ENCODE measurements around the gene MPHOSPH6.
"Not testable (repeated sequence)": the region's sequence is repeated elsewhere in the genome, so short reads cannot be mapped to it uniquely, and the experiment has no call there.

MPHOSPH6 gene

GRCh38 chr16:82118749-82119148 lies 51.3 kb downstream of the MPHOSPH6 start:
- no peak for DNase-seq (ENCODE audit: low read depth in 2 of 2)

DNA sequence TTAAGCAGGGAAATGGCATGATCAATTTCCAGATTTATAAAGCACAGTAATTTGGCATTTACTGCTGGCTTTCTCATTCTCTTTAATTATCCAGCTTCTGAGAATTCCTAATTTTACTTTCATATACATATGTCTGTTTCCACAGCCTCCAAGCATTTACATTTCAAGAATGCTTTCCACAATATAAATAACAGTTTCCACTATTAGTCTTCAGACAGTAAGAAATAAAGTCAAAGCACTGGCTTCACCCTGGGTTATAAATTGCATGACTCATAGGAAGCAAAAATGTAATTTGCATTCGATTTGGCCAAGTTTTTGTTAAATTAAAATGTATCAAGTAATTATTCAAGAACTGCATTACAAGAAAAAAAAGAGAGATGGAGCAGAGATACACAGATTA lies 53.5 kb downstream of the MPHOSPH6 start:
- DNase-seq (ENCODE audit: low read depth in 2 of 2), result no peak

DNA sequence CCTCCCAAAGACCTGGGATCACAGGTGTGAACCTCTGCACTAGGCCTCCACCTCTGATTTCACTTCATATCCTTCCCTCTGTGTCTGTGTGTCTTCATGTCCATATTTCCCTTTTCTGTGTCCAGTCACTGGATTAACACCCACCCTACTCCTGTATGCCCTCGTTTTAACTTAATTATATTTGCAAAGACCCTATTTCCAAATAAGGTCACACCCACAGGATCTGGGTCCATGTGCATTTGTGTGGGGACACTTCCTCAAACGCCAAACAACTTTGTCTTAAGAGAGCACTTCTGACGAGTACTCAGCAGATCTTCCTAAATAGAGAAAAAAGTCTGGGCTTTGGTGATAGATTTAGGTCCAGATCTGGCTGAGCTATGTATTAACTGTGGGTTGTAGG lies 56.3 kb downstream of the MPHOSPH6 start:
- no peak for DNase-seq (ENCODE audit: low read depth in 2 of 2)

DNA sequence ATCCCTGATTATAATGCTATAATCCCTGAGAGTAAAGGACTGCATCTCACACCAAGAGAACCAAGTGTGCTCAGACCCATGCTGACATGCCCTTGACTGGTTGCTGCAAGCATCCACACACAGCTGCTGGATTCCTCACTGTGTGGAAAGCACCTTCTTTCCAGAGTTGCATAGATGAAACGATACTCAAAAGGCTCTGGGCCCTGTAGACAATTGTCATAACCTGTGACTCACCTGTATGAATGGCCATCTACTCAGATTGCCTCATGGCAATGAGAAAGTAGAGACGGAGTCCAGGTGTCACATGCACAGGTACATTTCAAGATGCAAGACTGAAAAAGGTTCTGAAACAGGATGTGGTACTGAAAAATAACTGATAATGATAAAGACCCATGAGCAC lies 58.1 kb downstream of the MPHOSPH6 start:
- no peak for DNase-seq (ENCODE audit: low read depth in 2 of 2)

GRCh38 chr16:82109266-82109665 lies 60.8 kb downstream of the MPHOSPH6 start:
- not testable (repeated sequence) for DNase-seq (ENCODE audit: low read depth in 2 of 2)

GRCh38 chr16:82108774-82109173 lies 61.2 kb downstream of the MPHOSPH6 start:
- DNase-seq (ENCODE audit: low read depth in 2 of 2), result no peak

DNA sequence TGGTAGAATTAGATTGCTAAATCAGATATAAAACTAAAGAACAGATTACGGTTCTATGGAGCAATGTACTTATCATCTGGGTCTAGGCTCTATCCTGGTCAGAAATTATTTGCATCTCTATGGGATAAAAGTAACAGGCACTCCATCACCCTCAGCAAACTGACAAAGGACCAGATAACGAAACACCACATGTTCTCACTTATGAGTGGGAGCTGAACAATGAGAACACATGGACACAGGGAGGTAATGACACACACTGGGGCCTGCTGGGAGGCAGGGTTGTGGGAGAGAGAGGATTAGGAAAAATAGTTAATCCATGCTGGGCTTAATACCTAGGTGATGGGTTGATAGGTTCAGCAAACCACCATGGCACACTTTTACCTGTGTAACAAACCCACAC lies 61.9 kb downstream of the MPHOSPH6 start:
- no peak for DNase-seq (ENCODE audit: low read depth in 2 of 2)

DNA sequence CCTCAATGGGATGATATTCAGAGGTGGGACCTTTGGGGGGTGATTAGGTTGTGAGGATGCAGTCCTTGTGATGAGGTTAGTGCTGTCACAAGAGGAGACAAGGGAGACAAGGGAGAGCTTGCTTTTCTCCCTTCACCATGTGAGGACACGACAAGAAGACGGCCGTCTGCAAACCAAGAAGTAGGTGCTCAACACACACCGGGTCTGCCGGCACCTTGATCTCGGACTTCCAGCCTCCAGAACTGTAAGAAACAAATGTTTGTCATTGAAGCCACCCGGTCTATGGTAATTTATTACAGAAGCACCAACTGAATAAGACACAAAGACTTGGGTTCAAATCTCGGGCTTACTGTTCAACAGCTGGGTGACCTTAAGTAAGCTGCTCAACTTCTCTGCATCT lies 64.9 kb downstream of the MPHOSPH6 start:
- DNase-seq (ENCODE audit: low read depth in 2 of 2), result no peak
